Hepatocyte (in vitro differentiated cells): ENCODE measurements around the gene FLRT2. TPM values are rescaled to one million over a fixed set of nuclear protein-coding genes. Genes with fewer than 3 reads are reported as not detected.

Experiments
- DNase-seq: peaks from one replicate; pipeline ENCODE4 v3.0.0-alpha.2; 2016; ENCODE audit warnings: low spot score
- H2AFZ ChIP-seq: fragments of 200-600 bp; sonication (generic); 2 replicates; pipeline ENCODE4 v1.6.0; 2016; ENCODE audit warnings: antibody characterized with exemption, mild to moderate bottlenecking
- H3K27ac ChIP-seq: fragments of 200-600 bp; sonication (generic); 2 replicates; pipeline ENCODE4 v1.5.1; 2016; ENCODE audit warnings: mild to moderate bottlenecking
- H3K27me3 ChIP-seq: fragments of 200-600 bp; sonication (generic); 2 replicates; pipeline ENCODE4 v1.6.1; 2016
- H3K36me3 ChIP-seq: fragments of 200-600 bp; sonication (generic); replicated peaks from 2 replicates; pipeline ENCODE4 v1.5.1; 2016; ENCODE audit warnings: low read depth; ENCODE audit not compliant: insufficient read depth
- H3K4me1 ChIP-seq: fragments of 200-600 bp; sonication (generic); 2 replicates; pipeline ENCODE4 v1.5.1; 2016; ENCODE audit warnings: mild to moderate bottlenecking, moderate library complexity; ENCODE audit not compliant: insufficient read depth
- H3K4me2 ChIP-seq: fragments of 200-600 bp; sonication (generic); 2 replicates; pipeline ENCODE4 v1.6.0; 2016
- H3K4me3 ChIP-seq: fragments of 200-600 bp; sonication (generic); 2 replicates; pipeline ENCODE4 v1.5.1; 2016; ENCODE audit warnings: mild to moderate bottlenecking
- H3K79me2 ChIP-seq: fragments of 200-600 bp; sonication (generic); 2 replicates; pipeline ENCODE4 v1.6.0; 2017; ENCODE audit warnings: mild to moderate bottlenecking
- H3K9me2 ChIP-seq: fragments of 200-600 bp; sonication (generic); replicated peaks from 2 replicates; pipeline ENCODE4 v1.6.0; 2017; ENCODE audit warnings: mild to moderate bottlenecking; ENCODE audit not compliant: insufficient read depth
- H3K9me3 ChIP-seq: fragments of 200-600 bp; sonication (generic); 2 replicates; pipeline ENCODE4 v1.5.1; 2016; ENCODE audit warnings: low read depth, mild to moderate bottlenecking
- H4K20me1 ChIP-seq: fragments of 200-600 bp; sonication (generic); 2 replicates; pipeline ENCODE4 v1.6.0; 2016; ENCODE audit warnings: mild to moderate bottlenecking; ENCODE audit not compliant: insufficient read depth, poor library complexity, severe bottlenecking
- EZH2 ChIP-seq: fragments of 200-600 bp; sonication (generic); IDR thresholded peaks from 2 replicates; pipeline ENCODE4 v1.6.1; 2016; ENCODE audit warnings: antibody characterized with exemption, mild to moderate bottlenecking, borderline replicate concordance
- EZH2phosphoT487 ChIP-seq: fragments of 200-600 bp; sonication (generic); IDR thresholded peaks from one replicate; pipeline ENCODE4 v1.6.1; 2018; ENCODE audit warnings: antibody characterized with exemption, mild to moderate bottlenecking, low read depth, moderate library complexity; ENCODE audit not compliant: unreplicated experiment, severe bottlenecking
- WGBS: methylation state at CpG from one replicate; pipeline ENCODE4 v1.1.6; 2016; ENCODE audit warnings: low lambda C conversion rate; ENCODE audit errors: missing lambda C conversion rate; 5-methylcytosine and 5-hydroxymethylcytosine counted together
- polyA plus RNA-seq: library from polyadenylated mRNA; unstranded; fragments of >200 nt; fragmentation: Nextera tagmentation; extraction: Ambion mirVana; gene quantifications from 2 replicates; pipeline ENCODE4 v1.2.1, GENCODE V29; 2016
- total RNA-seq: library from RNA; depleted of rRNA; stranded (reverse); fragments of >200 nt; gene quantifications from 2 replicates; pipeline ENCODE4 v1.2.3, GENCODE V29; 2014
- TF ChIP-seq, protein P1 (sequence below): fragments of 200-600 bp; sonication (generic); IDR thresholded peaks from 2 replicates; pipeline ENCODE4 v1.5.1; 2016; ENCODE audit warnings: antibody characterized with exemption, mild to moderate bottlenecking; ENCODE audit not compliant: poor library complexity

The FLRT2 gene
- total and polyA plus RNA-seq, 2 experiments from 2014 or later, result 32.9 to 42.3 TPM

DNA sequence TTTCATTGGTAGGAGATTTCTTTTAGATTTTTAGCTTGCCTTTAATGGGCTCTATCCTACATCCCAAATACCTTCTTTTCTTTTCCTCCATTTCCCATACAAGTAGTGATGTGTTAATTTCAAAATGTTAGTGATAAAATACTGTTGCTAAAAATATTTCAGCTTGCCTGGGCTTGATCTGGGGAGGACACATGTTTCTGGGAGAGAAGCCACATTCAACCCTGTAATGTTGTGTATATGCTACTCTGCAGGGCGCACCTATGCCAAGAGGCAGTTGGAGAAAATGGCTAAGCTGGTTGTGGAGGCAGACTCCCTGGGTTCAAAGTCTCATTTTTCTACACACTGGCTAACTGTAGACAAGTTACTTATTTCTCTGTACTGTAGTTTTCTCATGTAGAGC is 26.3 kb downstream of the FLRT2 start:
- Histone ChIP-seq H3K4me2 (no peak overlapping the region), H3K27ac (no peak overlapping the region), H3K4me1 (no peaks in the 10 kb centered on the region), H2AFZ (no peak overlapping the region), H3K36me3 (no peaks in the 10 kb centered on the region), H4K20me1 (peaks cover 17% of the 10 kb centered on the region), H3K4me3 (no peak overlapping the region), H3K27me3 (no peaks in the 10 kb centered on the region), H3K79me2 (peaks cover 56% of the 10 kb centered on the region), H3K9me3 (no peaks in the 10 kb centered on the region), H3K9me2 (no peaks in the 10 kb centered on the region)
- TF ChIP-seq, protein P1, sequence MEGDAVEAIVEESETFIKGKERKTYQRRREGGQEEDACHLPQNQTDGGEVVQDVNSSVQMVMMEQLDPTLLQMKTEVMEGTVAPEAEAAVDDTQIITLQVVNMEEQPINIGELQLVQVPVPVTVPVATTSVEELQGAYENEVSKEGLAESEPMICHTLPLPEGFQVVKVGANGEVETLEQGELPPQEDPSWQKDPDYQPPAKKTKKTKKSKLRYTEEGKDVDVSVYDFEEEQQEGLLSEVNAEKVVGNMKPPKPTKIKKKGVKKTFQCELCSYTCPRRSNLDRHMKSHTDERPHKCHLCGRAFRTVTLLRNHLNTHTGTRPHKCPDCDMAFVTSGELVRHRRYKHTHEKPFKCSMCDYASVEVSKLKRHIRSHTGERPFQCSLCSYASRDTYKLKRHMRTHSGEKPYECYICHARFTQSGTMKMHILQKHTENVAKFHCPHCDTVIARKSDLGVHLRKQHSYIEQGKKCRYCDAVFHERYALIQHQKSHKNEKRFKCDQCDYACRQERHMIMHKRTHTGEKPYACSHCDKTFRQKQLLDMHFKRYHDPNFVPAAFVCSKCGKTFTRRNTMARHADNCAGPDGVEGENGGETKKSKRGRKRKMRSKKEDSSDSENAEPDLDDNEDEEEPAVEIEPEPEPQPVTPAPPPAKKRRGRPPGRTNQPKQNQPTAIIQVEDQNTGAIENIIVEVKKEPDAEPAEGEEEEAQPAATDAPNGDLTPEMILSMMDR, result no peak
- TF ChIP-seq EZH2, result no peak
- no peak for TF ChIP-seq EZH2phosphoT487
- whole genome bisulfite sequencing, result 96% methylated on average over 1 of the region's 1 CpG
- DNase-seq, result no peak

DNA sequence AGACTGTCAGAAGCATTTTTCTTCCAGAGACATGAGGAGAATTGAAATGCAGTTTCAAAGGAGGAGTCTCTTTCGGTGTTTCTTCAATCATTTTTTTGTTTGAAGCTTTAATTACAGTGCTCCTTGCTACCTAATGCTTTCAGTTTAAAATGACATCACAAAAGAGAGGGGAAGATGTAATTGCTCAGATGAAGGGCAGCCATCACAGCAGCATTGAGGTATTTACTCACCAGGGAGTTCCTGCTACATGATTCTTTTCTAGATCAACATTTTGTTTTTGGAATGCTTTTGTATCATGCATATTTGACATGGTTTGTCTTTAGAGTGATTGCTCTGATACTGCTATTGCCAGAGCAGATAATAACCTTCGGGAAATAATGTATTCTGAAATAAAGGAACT is 28.6 kb downstream of the FLRT2 start:
- H4K20me1 ChIP-seq, result peaks cover 17% of the 10 kb centered on the region
- H3K4me3 ChIP-seq, result no peak overlapping the region
- 90% methylated on average over 2 of the region's 2 CpGs for WGBS
- H3K79me2 ChIP-seq, result peaks cover 40% of the 10 kb centered on the region
- TF ChIP-seq, protein P1, result no peak
- TF ChIP-seq EZH2 (no peak), EZH2phosphoT487 (no peak)
- H3K36me3 ChIP-seq, result no peaks in the 10 kb centered on the region
- H3K9me2 ChIP-seq, result no peaks in the 10 kb centered on the region
- no peak overlapping the region for H2AFZ ChIP-seq
- H3K4me1 ChIP-seq, result no peaks in the 10 kb centered on the region
- H3K27me3 ChIP-seq, result no peaks in the 10 kb centered on the region
- H3K4me2 ChIP-seq, result no peak overlapping the region
- no peak for DNase-seq
- H3K27ac ChIP-seq, result no peak overlapping the region
- no peaks in the 10 kb centered on the region for H3K9me3 ChIP-seq

DNA sequence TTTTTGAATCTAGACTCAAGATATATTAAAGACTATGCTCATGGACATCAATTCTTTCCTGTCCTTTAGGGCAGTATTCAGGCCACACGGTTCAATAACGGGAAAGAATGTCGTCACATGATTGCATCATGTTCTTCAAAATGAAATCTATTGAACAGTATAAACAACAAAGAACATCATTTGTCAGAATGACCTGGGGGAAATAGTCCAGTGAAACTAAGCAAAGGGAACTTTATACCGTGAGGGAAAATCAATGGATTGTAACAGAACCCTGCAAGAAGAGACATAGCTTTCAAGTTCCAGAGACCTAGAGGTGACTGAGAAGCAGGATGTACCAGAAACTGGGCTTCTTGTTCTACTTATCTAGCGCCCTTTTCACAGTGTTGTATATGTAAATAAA is 32.7 kb downstream of the FLRT2 start:
- H3K27ac ChIP-seq, result no peak overlapping the region
- H3K36me3 ChIP-seq, result no peaks in the 10 kb centered on the region
- no peak overlapping the region for H2AFZ ChIP-seq
- WGBS, result 92% methylated on average over 5 of the region's 5 CpGs
- H3K4me3 ChIP-seq, result no peak overlapping the region
- H3K9me2 ChIP-seq, result no peaks in the 10 kb centered on the region
- peaks cover 10% of the 10 kb centered on the region for H4K20me1 ChIP-seq
- peaks cover 31% of the 10 kb centered on the region for H3K79me2 ChIP-seq
- TF ChIP-seq EZH2, result no peak
- TF ChIP-seq, protein P1, result no peak
- no peak for TF ChIP-seq EZH2phosphoT487
- H3K4me2 ChIP-seq, result no peak overlapping the region
- H3K4me1 ChIP-seq, result no peaks in the 10 kb centered on the region
- H3K27me3 ChIP-seq, result no peaks in the 10 kb centered on the region
- no peak for DNase-seq
- no peaks in the 10 kb centered on the region for H3K9me3 ChIP-seq
